ENCODE measurements around the gene TMEM80. TPM values are rescaled to one million over a fixed set of nuclear protein-coding genes. Genes with fewer than 3 reads are reported as not detected.
A peak's percentile ranks its signal among the peaks of the same experiment; 100 is the strongest.

The TMEM80 gene
- total RNA-seq, 4 donors from 2014 or later, result 35.6 to 65.8 (median 48.6) TPM

DNA sequence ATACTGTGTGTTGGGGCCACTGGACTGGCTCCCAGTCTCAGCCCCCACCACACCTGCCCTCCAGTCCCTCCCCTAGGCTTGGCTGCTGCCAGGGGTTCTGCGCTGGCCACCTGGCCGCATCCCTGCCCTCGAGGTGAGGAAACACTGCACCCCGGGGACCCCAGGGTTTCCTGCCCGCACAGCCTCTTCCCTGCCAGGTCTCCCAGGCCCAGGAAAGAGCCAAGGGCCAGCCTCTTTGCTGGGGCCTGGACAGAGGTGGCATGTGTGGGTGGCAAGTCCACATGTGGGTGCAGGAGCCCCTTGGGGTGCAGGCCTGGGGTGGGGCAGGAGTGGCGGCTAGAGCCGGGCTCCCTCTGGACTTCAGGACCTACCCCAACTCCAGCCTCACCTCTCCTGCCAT lies 12.9 kb downstream of the TMEM80 start:
- H3K4me1 ChIP-seq, result peaks cover 0 to 54% (median 28%) of the 10 kb centered on the region in 3 donors
- H3K27ac ChIP-seq, result peak overlapping the region in 1 of 4 donors; percentile 86
- H3K36me3 ChIP-seq, result peaks cover 0 to 14% of the 10 kb centered on the region in 2 donors
- no peak for TF ChIP-seq POLR2AphosphoS5 (IDR thresholded peaks at IDR 0.05)
- no peak for TF ChIP-seq POLR2A (IDR thresholded peaks at IDR 0.05)
- TF ChIP-seq, protein P1, sequence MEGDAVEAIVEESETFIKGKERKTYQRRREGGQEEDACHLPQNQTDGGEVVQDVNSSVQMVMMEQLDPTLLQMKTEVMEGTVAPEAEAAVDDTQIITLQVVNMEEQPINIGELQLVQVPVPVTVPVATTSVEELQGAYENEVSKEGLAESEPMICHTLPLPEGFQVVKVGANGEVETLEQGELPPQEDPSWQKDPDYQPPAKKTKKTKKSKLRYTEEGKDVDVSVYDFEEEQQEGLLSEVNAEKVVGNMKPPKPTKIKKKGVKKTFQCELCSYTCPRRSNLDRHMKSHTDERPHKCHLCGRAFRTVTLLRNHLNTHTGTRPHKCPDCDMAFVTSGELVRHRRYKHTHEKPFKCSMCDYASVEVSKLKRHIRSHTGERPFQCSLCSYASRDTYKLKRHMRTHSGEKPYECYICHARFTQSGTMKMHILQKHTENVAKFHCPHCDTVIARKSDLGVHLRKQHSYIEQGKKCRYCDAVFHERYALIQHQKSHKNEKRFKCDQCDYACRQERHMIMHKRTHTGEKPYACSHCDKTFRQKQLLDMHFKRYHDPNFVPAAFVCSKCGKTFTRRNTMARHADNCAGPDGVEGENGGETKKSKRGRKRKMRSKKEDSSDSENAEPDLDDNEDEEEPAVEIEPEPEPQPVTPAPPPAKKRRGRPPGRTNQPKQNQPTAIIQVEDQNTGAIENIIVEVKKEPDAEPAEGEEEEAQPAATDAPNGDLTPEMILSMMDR (IDR thresholded peaks at IDR 0.05), result no peak
- H3K27me3 ChIP-seq, result peaks cover 77% of the 10 kb centered on the region
- no peak overlapping the region for H3K4me3 ChIP-seq
- no peak for ATAC-seq
- H3K9me3 ChIP-seq, result no peaks in the 10 kb centered on the region
- WGBS, 2 donors (ENCODE audit: low coverage in 1 of 2), result 83% methylated on average over 2 of the region's 7 CpGs; no CpG with 5 or more reads in 1 of the 2 donors

GRCh38 chr11:709109-709997 lies 13.7 kb downstream of the TMEM80 start:
- peaks cover 0 to 47% (median 28%) of the 10 kb centered on the region in 3 donors for H3K4me1 ChIP-seq
- peak overlapping the region in 1 of 4 donors; percentile 64 for H3K27ac ChIP-seq
- H3K36me3 ChIP-seq, result peaks cover 0 to 5% of the 10 kb centered on the region in 2 donors
- H3K9me3 ChIP-seq, result no peaks in the 10 kb centered on the region
- no peak for ATAC-seq
- TF ChIP-seq, protein P1 (IDR thresholded peaks at IDR 0.05), result no peak
- no peak for TF ChIP-seq POLR2A (IDR thresholded peaks at IDR 0.05)
- peaks cover 80% of the 10 kb centered on the region for H3K27me3 ChIP-seq
- H3K4me3 ChIP-seq, result no peak overlapping the region
- WGBS, 2 donors (ENCODE audit: low coverage in 1 of 2), result no CpG with 5 or more reads among the region's 27 CpGs

- no peak overlapping the region for H3K4me3 ChIP-seq
- WGBS, 2 donors (ENCODE audit: low coverage in 1 of 2), result 98% methylated on average over 5 of the region's 6 CpGs; no CpG with 5 or more reads in 1 of the 2 donors
- H3K9me3 ChIP-seq, result peaks cover 0 to 8% (median 0%) of the 10 kb centered on the region in 3 donors
- H3K27ac ChIP-seq, result no peak overlapping the region
- TF ChIP-seq POLR2AphosphoS5 (IDR thresholded peaks at IDR 0.05), result no peak
- TF ChIP-seq POLR2A (IDR thresholded peaks at IDR 0.05), result no peak
- TF ChIP-seq, protein P1 (IDR thresholded peaks at IDR 0.05), result no peak
- no peak for TF ChIP-seq EP300 (IDR thresholded peaks at IDR 0.05)
- H3K27me3 ChIP-seq, result peaks cover 51% of the 10 kb centered on the region
- peaks cover 0 to 12% (median 3%) of the 10 kb centered on the region in 3 donors for H3K4me1 ChIP-seq
- no peak for ATAC-seq
- H3K36me3 ChIP-seq, result no peaks in the 10 kb centered on the region
These were observed 18.8 kb downstream of the TMEM80 start for GRCh38 chr11:714436-714835.

- no peak overlapping the region for H3K4me3 ChIP-seq
- no peaks in the 10 kb centered on the region for H3K36me3 ChIP-seq
- peaks cover 62% of the 10 kb centered on the region for H3K27me3 ChIP-seq
- peaks cover 0 to 8% (median 0%) of the 10 kb centered on the region in 3 donors for H3K9me3 ChIP-seq
- TF ChIP-seq EP300 (IDR thresholded peaks at IDR 0.05) (no peak), POLR2A (IDR thresholded peaks at IDR 0.05) (no peak), POLR2AphosphoS5 (IDR thresholded peaks at IDR 0.05) (no peak)
- TF ChIP-seq, protein P1 (IDR thresholded peaks at IDR 0.05), result no peak
- H3K4me1 ChIP-seq, result peaks cover 0 to 33% (median 12%) of the 10 kb centered on the region in 3 donors
- WGBS, 2 donors (ENCODE audit: low coverage in 1 of 2), result 74 to 76% methylated on average over 6 to 9 of the region's 34 CpGs
- no peak overlapping the region for H3K27ac ChIP-seq
- ATAC-seq, result no peak
These were observed 23.8 kb downstream of the TMEM80 start for GRCh38 chr11:719214-720016.
